Heart right ventricle (tissue), 16 donors: ENCODE data around the gene INSYN1. TPM values are rescaled to one million over a fixed set of nuclear protein-coding genes. Genes with fewer than 3 reads are reported as not detected.

Source experiments
- ATAC-seq, 8 donors: fragments of 200-7000 bp; cut with Tn5 transposase; one replicate each; pipeline ENCODE4 v1.9.1; 2020; ENCODE audit warnings: mild to moderate bottlenecking in 8 of 8, moderate library complexity in 8 of 8, moderate number of reproducible peaks in 1 of 8
- DNase-seq, 2 donors: peaks; one replicate each; pipeline ENCODE4 v3.0.0-alpha.2; 2020
- H3K27ac ChIP-seq, 10 donors: fragments of 200-600 bp; sonication (generic) in 2 of 10; one replicate each; pipeline versions ENCODE4 v1.5.0 to v1.8.0; 2020 to 2022; ENCODE audit warnings: mild to moderate bottlenecking in 3 of 10
- H3K27me3 ChIP-seq, 7 donors: fragments of 200-600 bp; one replicate each; pipeline ENCODE4 v1.8.0; 2021 to 2022; ENCODE audit warnings: mild to moderate bottlenecking in 2 of 7
- H3K36me3 ChIP-seq, 9 donors: fragments of 200-600 bp; sonication (generic) in 1 of 9; one replicate each; pipeline versions ENCODE4 v1.5.0 to v1.8.0; 2020 to 2022; ENCODE audit warnings: mild to moderate bottlenecking in 2 of 9
- H3K4me1 ChIP-seq, 9 donors: fragments of 200-600 bp; sonication (generic) in 1 of 9; one replicate each; pipeline versions ENCODE4 v1.5.0 to v1.8.0; 2020 to 2022; ENCODE audit warnings: mild to moderate bottlenecking in 4 of 9
- H3K4me3 ChIP-seq, 10 donors: fragments of 200-600 bp; sonication (generic) in 2 of 10; one replicate each; pipeline versions ENCODE4 v1.5.0 to v1.8.0; 2020 to 2022; ENCODE audit warnings: mild to moderate bottlenecking in 7 of 10, moderate library complexity in 2 of 10
- H3K9me3 ChIP-seq, 11 donors: fragments of 200-600 bp in 10 of 11; sonication (generic) in 2 of 11; one replicate each; pipeline versions ENCODE4 v1.5.0 to v1.8.0; 2013 to 2022; ENCODE audit warnings: mild to moderate bottlenecking in 2 of 11, control low read depth in 1 of 11, moderate library complexity in 1 of 11
- CTCF ChIP-seq, 9 donors: fragments of 200-600 bp; sonication (generic) in 2 of 9; IDR thresholded peaks; one replicate each; pipeline versions ENCODE4 v1.5.0 to v1.8.0; 2021 to 2022; ENCODE audit warnings: antibody characterized with exemption in 9 of 9, mild to moderate bottlenecking in 5 of 9, moderate library complexity in 1 of 9
- WGBS, 2 donors: extraction: QIAGEN DNeasy Blood & Tissue Kit; methylation state at CpG; one replicate each; pipeline ENCODE4 v1.1.7; 2013; ENCODE audit warnings: inconsistent platforms in 1 of 2; 5-methylcytosine and 5-hydroxymethylcytosine counted together
- intact Hi-C, 10 donors: fragments of 100-400 bp; cut with DNase I; formaldehyde crosslinking; loops; one replicate each; pipeline versions ENCODE4 v1.11.1 to v1.14.2; 2022
- polyA plus RNA-seq, 2 donors: library from polyadenylated mRNA; stranded (reverse); fragments of 200-250 nt; gene quantifications; one replicate each; pipeline ENCODE4 v1.2.3, GENCODE V29; 2013
- total RNA-seq, 10 donors: library from RNA; stranded (reverse); fragmentation: NEBNext Ultra II Directional in 3 of 10; extraction: Animal tissue kit (Norgen Biotek cat#: 25700) in 3 of 10; gene quantifications; one replicate each; pipeline versions ENCODE4 v1.2.1 to v1.2.4, GENCODE V29; 2021 to 2023
- donor health status: Arrhythmogenic right ventricular cardiomyopathy.
- donor health status: ischemic (EF 13 %, LVEDD 7.1; RV severe dilation, severe dysfunction).
- donor health status: healthy with polysubstance abuse.
- donor health status: DM: no; HTN: yes; CAD: no.
- donor health status: DM: no; HTN: no; CAD: no.
- donor health status: ischemic (EF 25% LVEDD 6.9; RV normal size, moderate dysfunction).
- donor health status: ischemic (EF 25% LVEDD 5.7; RV mildly dilated, moderate dysfunction).
- donor health status: healthy.
- donor health status: DM: yes; HTN: yes; CAD: no.
- donor health status: Ischemic cardiomyopathy.
- donor health status: ischemic (EF 35%, LVEDD 5.7; RV mildly dilated, moderate dysfunction).
- donor health status: nonischemic (EF 11% LVEDD 7.7; RV severe dilation, severe dysfunction).
- donor health status: DM: yes; HTN: yes; CAD: no.
- donor health status: PGD.
- donor health status: ischemic (EF 29% LVEDD 5.4; RV normal size, mild dysfunction).
- donor health status: nonischemic (EF 23%, LVEDD 6.1; RV moderate dilation, normal function).

The INSYN1 gene
- total and polyA plus RNA-seq, 12 donors, result 56.4 to 221 (median 92.5) TPM

- H3K36me3 ChIP-seq, result peaks cover 0 to 41% (median 0%) of the 10 kb centered on the region in 9 donors
- H3K27ac ChIP-seq, result no peak overlapping the region
- WGBS, 2 donors, result 34 to 35% methylated on average over 13 of the region's 13 CpGs
- intact Hi-C loops, result loop anchor here (1.0 to 10.0 kb wide), 13 partner anchors 23 to 458 kb away; partner anchors contain the start of gene NPTN (in 1 of the 10)
- DNase-seq (peak; percentile 65 to 81), ATAC-seq (peak in 7 of 8 donors; percentile 19 to 48 (median 36))
- no peaks in the 10 kb centered on the region for H3K9me3 ChIP-seq
- TF ChIP-seq CTCF (IDR thresholded peaks at IDR 0.05), result peak; percentile 92 to 97 (median 94)
- peaks cover 0 to 13% (median 0%) of the 10 kb centered on the region in 7 donors for H3K27me3 ChIP-seq
- H3K4me1 ChIP-seq, result peaks cover 13 to 43% (median 33%) of the 10 kb centered on the region in 9 donors
- H3K4me3 ChIP-seq, result no peak overlapping the region
These were observed 52.9 kb downstream of the INSYN1 start for GRCh38 chr15:73700041-73700842.

GRCh38 chr15:73699249-73700040 lies 53.7 kb downstream of the INSYN1 start:
- DNase-seq (no peak), ATAC-seq (no peak)
- no peak for TF ChIP-seq CTCF (IDR thresholded peaks at IDR 0.05)
- H3K27ac ChIP-seq, result no peak overlapping the region
- peaks cover 0 to 20% (median 0%) of the 10 kb centered on the region in 7 donors for H3K27me3 ChIP-seq
- intact Hi-C loops, result loop anchor here (1.0 to 10.0 kb wide), 16 partner anchors 22 to 457 kb away; partner anchors contain the start of gene NPTN (in 1 of the 10)
- H3K4me1 ChIP-seq, result peaks cover 16 to 44% (median 37%) of the 10 kb centered on the region in 9 donors
- peaks cover 0 to 34% (median 0%) of the 10 kb centered on the region in 9 donors for H3K36me3 ChIP-seq
- H3K9me3 ChIP-seq, result no peaks in the 10 kb centered on the region
- H3K4me3 ChIP-seq, result no peak overlapping the region
- 77 to 78% methylated on average over 14 of the region's 14 CpGs for WGBS, 2 donors

GRCh38 chr15:73697033-73697467 lies 56.1 kb downstream of the INSYN1 start:
- H3K36me3 ChIP-seq, result peaks cover 0 to 13% (median 0%) of the 10 kb centered on the region in 9 donors
- peak overlapping the region in 5 of 10 donors; percentile 4 to 54 (median 48) for H3K27ac ChIP-seq
- intact Hi-C loops, result loop anchor here in 5 of 10 donors (2.0 to 10.0 kb wide), 7 partner anchors 20 to 392 kb away; no protein-coding TSS in a partner anchor
- WGBS, 2 donors, result 10 to 27% methylated on average over 9 of the region's 9 CpGs
- ATAC-seq (peak; percentile 91 to 97 (median 96)), DNase-seq (peak; percentile 80 to 94)
- TF ChIP-seq CTCF (IDR thresholded peaks at IDR 0.05), result no peak
- H3K4me3 ChIP-seq, result peak overlapping the region in 1 of 10 donors; percentile 9
- peaks cover 0 to 20% (median 0%) of the 10 kb centered on the region in 7 donors for H3K27me3 ChIP-seq
- peaks cover 20 to 62% (median 50%) of the 10 kb centered on the region in 9 donors for H3K4me1 ChIP-seq
- no peaks in the 10 kb centered on the region for H3K9me3 ChIP-seq

- Histone ChIP-seq H3K27ac (peak overlapping the region in 6 of 10 donors; percentile 4 to 54 (median 44)), H3K4me3 (peak overlapping the region in 1 of 10 donors; percentile 9), H3K27me3 (peaks cover 0 to 20% (median 0%) of the 10 kb centered on the region in 7 donors), H3K4me1 (peaks cover 21 to 66% (median 54%) of the 10 kb centered on the region in 9 donors), H3K9me3 (no peaks in the 10 kb centered on the region), H3K36me3 (peaks cover 0 to 9% (median 0%) of the 10 kb centered on the region in 9 donors)
- TF ChIP-seq CTCF (IDR thresholded peaks at IDR 0.05), result no peak
- peak in 1 of 8 donors; percentile 1 for ATAC-seq
- no peak for DNase-seq
- 45 to 77% methylated on average over 1 of the region's 1 CpG for WGBS, 2 donors
- intact Hi-C loops, result loop anchor here in 5 of 10 donors (2.0 to 10.0 kb wide), 7 partner anchors 20 to 392 kb away; no protein-coding TSS in a partner anchor
These were observed 56.5 kb downstream of the INSYN1 start for GRCh38 chr15:73696641-73697001.
